ENCODE measurements around the gene SMCHD1. TPM values are rescaled to one million over a fixed set of nuclear protein-coding genes. Genes with fewer than 3 reads are reported as not detected.
"Not testable (repeated sequence)": the region's sequence is repeated elsewhere in the genome, so short reads cannot be mapped to it uniquely, and the experiment has no call there.

The SMCHD1 gene
- total RNA-seq, 1 donor from 2014 or later = 98.6 TPM

- Mint-ChIP-seq H3K4me1 (ENCODE audit: low read depth) (peaks cover 63% of the 10 kb centered on the region), H3K36me3 (ENCODE audit: low read depth) (peaks cover 48% of the 10 kb centered on the region)
- DNase-seq (ENCODE audit: low spot score); H3K27me3 Mint-ChIP-seq (ENCODE audit: insufficient read depth); H3K4me3 Mint-ChIP-seq; H3K27ac Mint-ChIP-seq; intact Hi-C loops (cut with micrococcal nuclease); H3K9me3 Mint-ChIP-seq: not testable (repeated sequence)
Measured at GRCh38 chr18:2662288-2662687, 6.8 kb downstream of the SMCHD1 start.

GRCh38 chr18:2662990-2663389, 7.5 kb downstream of the SMCHD1 start:
- Mint-ChIP-seq H3K27me3 (ENCODE audit: insufficient read depth) (no peaks in the 10 kb centered on the region), H3K4me3 (no peak overlapping the region), H3K27ac (peak overlapping the region; percentile 66), H3K4me1 (ENCODE audit: low read depth) (peaks cover 61% of the 10 kb centered on the region), H3K36me3 (ENCODE audit: low read depth) (peaks cover 45% of the 10 kb centered on the region), H3K9me3 (no peaks in the 10 kb centered on the region)
- no peak for DNase-seq (ENCODE audit: low spot score)
- intact Hi-C loops (cut with micrococcal nuclease) = no loop called here

GRCh38 chr18:2672410-2672809, 16.9 kb downstream of the SMCHD1 start:
- no peaks in the 10 kb centered on the region for H3K9me3 Mint-ChIP-seq
- no peaks in the 10 kb centered on the region for H3K27me3 Mint-ChIP-seq (ENCODE audit: insufficient read depth)
- peaks cover 48% of the 10 kb centered on the region for H3K4me1 Mint-ChIP-seq (ENCODE audit: low read depth)
- DNase-seq (ENCODE audit: low spot score) = no peak
- H3K27ac Mint-ChIP-seq = no peak overlapping the region
- H3K36me3 Mint-ChIP-seq (ENCODE audit: low read depth) = peaks cover 61% of the 10 kb centered on the region
- intact Hi-C loops (cut with micrococcal nuclease) = no loop called here
- no peak overlapping the region for H3K4me3 Mint-ChIP-seq

DNA sequence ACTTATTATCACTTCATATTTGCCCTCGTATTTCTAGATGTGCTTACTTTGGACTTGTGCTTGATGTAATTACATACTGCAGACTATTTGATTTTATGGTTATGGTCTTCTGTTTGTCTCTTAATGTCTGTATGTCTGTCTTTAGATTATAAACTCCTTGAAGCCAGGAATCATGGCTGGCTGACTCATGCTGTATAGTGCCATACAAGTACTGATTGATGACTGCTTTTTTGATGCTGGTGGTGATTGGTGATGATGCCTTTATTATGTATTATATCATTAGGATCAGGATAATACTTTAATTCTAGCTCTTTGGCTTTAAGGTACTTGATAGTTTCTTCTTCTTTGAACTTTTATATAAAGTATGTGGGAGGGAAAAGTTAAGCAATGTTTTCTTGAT, 17.3 kb downstream of the SMCHD1 start:
- Mint-ChIP-seq H3K4me1 (ENCODE audit: low read depth) (peaks cover 50% of the 10 kb centered on the region), H3K36me3 (ENCODE audit: low read depth) (peaks cover 65% of the 10 kb centered on the region), H3K27ac (no peak overlapping the region), H3K4me3 (no peak overlapping the region), H3K9me3 (no peaks in the 10 kb centered on the region), H3K27me3 (ENCODE audit: insufficient read depth) (no peaks in the 10 kb centered on the region)
- DNase-seq (ENCODE audit: low spot score) = no peak
- intact Hi-C loops (cut with micrococcal nuclease) = no loop called here

DNA sequence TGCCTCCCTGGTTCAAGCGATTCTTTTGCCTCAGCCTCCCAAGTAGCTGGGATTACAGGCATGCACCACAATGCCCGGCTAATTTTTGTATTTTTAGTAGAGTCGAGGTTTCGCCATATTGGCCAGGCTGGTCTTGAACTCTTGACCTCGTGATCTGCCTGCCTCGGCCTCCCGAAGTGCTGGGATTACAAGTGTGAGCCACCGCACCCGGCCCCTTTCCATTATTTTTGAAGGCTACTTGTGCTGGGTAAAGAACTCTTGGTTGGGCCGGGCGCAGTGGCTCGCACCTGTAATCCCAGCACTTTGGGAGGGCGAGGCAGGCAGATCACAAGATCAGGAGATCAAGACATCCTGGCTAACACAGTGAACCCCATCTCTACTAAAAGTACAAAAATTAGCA, 23.4 kb downstream of the SMCHD1 start:
- H3K27me3 Mint-ChIP-seq (ENCODE audit: insufficient read depth); H3K4me3 Mint-ChIP-seq; DNase-seq (ENCODE audit: low spot score); intact Hi-C loops (cut with micrococcal nuclease); H3K9me3 Mint-ChIP-seq: not testable (repeated sequence)
- Mint-ChIP-seq H3K27ac (peak overlapping the region; percentile 20), H3K4me1 (ENCODE audit: low read depth) (peaks cover 64% of the 10 kb centered on the region), H3K36me3 (ENCODE audit: low read depth) (peaks cover 41% of the 10 kb centered on the region)

- H3K4me3 Mint-ChIP-seq = no peak overlapping the region
- peak overlapping the region; percentile 55 for H3K27ac Mint-ChIP-seq
- no peaks in the 10 kb centered on the region for H3K27me3 Mint-ChIP-seq (ENCODE audit: insufficient read depth)
- intact Hi-C loops (cut with micrococcal nuclease) = no loop called here
- H3K4me1 Mint-ChIP-seq (ENCODE audit: low read depth) = peaks cover 54% of the 10 kb centered on the region
- DNase-seq (ENCODE audit: low spot score) = no peak
- H3K9me3 Mint-ChIP-seq = no peaks in the 10 kb centered on the region
- H3K36me3 Mint-ChIP-seq (ENCODE audit: low read depth) = peaks cover 45% of the 10 kb centered on the region
Measured at GRCh38 chr18:2680216-2680792, 24.8 kb downstream of the SMCHD1 start.

DNA sequence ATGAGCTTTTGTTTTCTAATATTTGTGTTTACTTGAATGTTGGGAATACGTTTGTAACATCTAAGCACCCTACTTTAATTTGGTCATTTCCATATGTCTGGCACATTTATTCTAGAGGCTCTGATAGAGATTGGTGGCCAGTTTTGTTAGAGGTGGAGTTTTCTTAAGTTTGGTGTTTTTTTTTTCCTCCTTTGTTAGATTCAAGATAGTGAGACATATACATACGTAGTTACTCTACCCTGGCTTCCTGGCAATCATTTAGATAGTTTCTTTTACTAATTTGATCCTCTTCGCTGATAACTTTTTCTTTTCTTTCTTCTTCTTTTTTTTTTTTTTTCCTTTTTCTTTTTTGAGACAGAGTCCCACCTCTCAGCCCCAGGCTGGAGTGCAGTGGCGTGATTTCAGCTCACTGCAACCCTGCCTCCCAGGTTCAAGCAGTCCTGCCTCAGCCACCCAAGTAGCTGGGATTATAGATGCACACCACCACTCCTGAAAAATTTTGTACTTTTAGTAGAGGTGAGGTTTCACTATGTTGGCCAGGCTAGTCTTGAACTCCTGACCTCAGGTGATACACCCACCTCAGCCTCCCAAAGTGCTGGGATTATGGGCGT, 26.6 kb downstream of the SMCHD1 start:
- H3K27me3 Mint-ChIP-seq (ENCODE audit: insufficient read depth) = no peaks in the 10 kb centered on the region
- peaks cover 55% of the 10 kb centered on the region for H3K36me3 Mint-ChIP-seq (ENCODE audit: low read depth)
- H3K4me3 Mint-ChIP-seq = no peak overlapping the region
- H3K9me3 Mint-ChIP-seq = peaks cover 17% of the 10 kb centered on the region
- H3K27ac Mint-ChIP-seq = peak overlapping the region; percentile 72
- intact Hi-C loops (cut with micrococcal nuclease) = loop anchor here (1.0 to 2.0 kb wide), 2 partner anchors 27 to 44 kb away; partner anchors contain the start of gene SMCHD1
- H3K4me1 Mint-ChIP-seq (ENCODE audit: low read depth) = peaks cover 61% of the 10 kb centered on the region
- DNase-seq (ENCODE audit: low spot score) = no peak

- no peak for DNase-seq (ENCODE audit: low spot score)
- Mint-ChIP-seq H3K4me1 (ENCODE audit: low read depth) (peaks cover 66% of the 10 kb centered on the region), H3K9me3 (peaks cover 23% of the 10 kb centered on the region), H3K27ac (peak overlapping the region; percentile 92), H3K27me3 (ENCODE audit: insufficient read depth) (no peaks in the 10 kb centered on the region), H3K4me3 (peak overlapping the region; percentile 51), H3K36me3 (ENCODE audit: low read depth) (peaks cover 58% of the 10 kb centered on the region)
- intact Hi-C loops (cut with micrococcal nuclease) = loop anchor here (2.0 kb wide), 1 partner anchor 28 kb away; the partner anchor contains the start of gene SMCHD1
Measured at GRCh38 chr18:2683055-2683454, 27.5 kb downstream of the SMCHD1 start.

- peaks cover 23% of the 10 kb centered on the region for H3K9me3 Mint-ChIP-seq
- peak overlapping the region; percentile 81 for H3K27ac Mint-ChIP-seq
- no peaks in the 10 kb centered on the region for H3K27me3 Mint-ChIP-seq (ENCODE audit: insufficient read depth)
- no peak overlapping the region for H3K4me3 Mint-ChIP-seq
- intact Hi-C loops (cut with micrococcal nuclease) = loop anchor here (5.0 kb wide), 1 partner anchor 81 kb away; no protein-coding TSS in a partner anchor
- peaks cover 62% of the 10 kb centered on the region for H3K4me1 Mint-ChIP-seq (ENCODE audit: low read depth)
- peaks cover 57% of the 10 kb centered on the region for H3K36me3 Mint-ChIP-seq (ENCODE audit: low read depth)
- DNase-seq (ENCODE audit: low spot score) = no peak
Measured at GRCh38 chr18:2686349-2686968, 30.9 kb downstream of the SMCHD1 start.

DNA sequence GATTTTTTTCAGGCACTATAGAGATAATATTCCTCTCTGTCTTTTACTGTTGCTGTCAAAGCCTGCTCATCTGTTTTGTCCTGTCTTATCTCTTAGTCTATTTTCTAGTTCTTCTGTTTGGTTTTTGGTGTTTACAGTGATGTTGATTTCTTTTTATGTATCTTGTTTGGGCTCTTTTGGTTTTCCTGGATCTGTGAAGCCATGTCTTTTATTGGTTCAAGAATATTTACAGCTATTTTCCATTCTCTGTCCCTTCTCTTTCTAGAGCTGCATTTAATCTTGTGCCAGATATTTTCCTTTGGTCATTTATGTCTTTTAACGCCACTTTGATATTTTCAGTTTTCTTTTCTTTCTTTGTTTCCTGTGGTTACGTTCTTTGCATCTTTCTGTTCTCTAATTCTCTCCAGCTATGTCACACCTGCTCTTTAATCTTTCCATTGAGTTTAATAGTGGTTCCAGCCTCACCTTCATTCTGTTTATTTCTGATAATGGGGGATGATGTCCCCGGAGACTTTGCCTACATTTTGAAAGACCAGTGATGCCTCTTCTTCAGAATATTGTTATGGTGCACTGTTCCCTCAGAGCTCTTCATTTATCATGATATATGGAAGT, 32.0 kb downstream of the SMCHD1 start:
- Mint-ChIP-seq H3K4me1 (ENCODE audit: low read depth) (peaks cover 64% of the 10 kb centered on the region), H3K27ac (peak overlapping the region; percentile 92), H3K9me3 (peaks cover 23% of the 10 kb centered on the region), H3K36me3 (ENCODE audit: low read depth) (peaks cover 61% of the 10 kb centered on the region), H3K27me3 (ENCODE audit: insufficient read depth) (no peaks in the 10 kb centered on the region), H3K4me3 (peak overlapping the region; percentile 11)
- intact Hi-C loops (cut with micrococcal nuclease) = loop anchor here (5.0 kb wide), 1 partner anchor 80 kb away; no protein-coding TSS in a partner anchor
- no peak for DNase-seq (ENCODE audit: low spot score)

- DNase-seq (ENCODE audit: low spot score) = no peak
- Mint-ChIP-seq H3K4me1 (ENCODE audit: low read depth) (peaks cover 35% of the 10 kb centered on the region), H3K9me3 (peaks cover 3% of the 10 kb centered on the region), H3K27ac (no peak overlapping the region), H3K27me3 (ENCODE audit: insufficient read depth) (no peaks in the 10 kb centered on the region), H3K36me3 (ENCODE audit: low read depth) (peaks cover 49% of the 10 kb centered on the region), H3K4me3 (no peak overlapping the region)
- intact Hi-C loops (cut with micrococcal nuclease) = loop anchor here (5.0 kb wide), 1 partner anchor 35 kb away; no protein-coding TSS in a partner anchor
Measured at GRCh38 chr18:2692508-2692907, 37.0 kb downstream of the SMCHD1 start.

- Mint-ChIP-seq H3K27me3 (ENCODE audit: insufficient read depth) (no peaks in the 10 kb centered on the region), H3K27ac (peak overlapping the region; percentile 31), H3K9me3 (no peaks in the 10 kb centered on the region), H3K4me3 (no peak overlapping the region), H3K4me1 (ENCODE audit: low read depth) (peaks cover 20% of the 10 kb centered on the region), H3K36me3 (ENCODE audit: low read depth) (peaks cover 51% of the 10 kb centered on the region)
- DNase-seq (ENCODE audit: low spot score) = no peak
- intact Hi-C loops (cut with micrococcal nuclease) = loop anchor here (2.0 kb wide), 1 partner anchor 18 kb away; no protein-coding TSS in a partner anchor
Measured at GRCh38 chr18:2697184-2697583, 41.7 kb downstream of the SMCHD1 start.

DNA sequence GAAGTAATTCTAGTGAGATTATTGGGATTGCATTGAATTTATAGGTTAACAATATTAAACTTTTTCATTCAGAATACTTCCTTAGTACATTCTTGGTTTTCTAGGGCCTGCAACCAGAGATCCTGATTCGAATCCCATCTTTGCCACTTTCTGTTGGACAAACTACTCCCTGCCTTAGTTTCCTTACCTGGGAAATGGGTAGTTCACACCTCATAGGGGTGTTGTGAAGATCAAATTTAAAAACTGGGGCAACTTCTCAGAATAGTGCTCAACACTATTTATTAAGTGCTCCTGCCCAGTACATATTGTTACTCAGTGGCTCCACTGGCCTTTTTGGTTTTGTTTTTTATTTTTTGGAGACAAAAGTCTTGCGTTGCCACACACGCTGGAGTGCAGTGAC, 43.5 kb downstream of the SMCHD1 start:
- peaks cover 52% of the 10 kb centered on the region for H3K36me3 Mint-ChIP-seq (ENCODE audit: low read depth)
- H3K4me3 Mint-ChIP-seq = no peak overlapping the region
- no peak overlapping the region for H3K27ac Mint-ChIP-seq
- no peaks in the 10 kb centered on the region for H3K27me3 Mint-ChIP-seq (ENCODE audit: insufficient read depth)
- peaks cover 20% of the 10 kb centered on the region for H3K4me1 Mint-ChIP-seq (ENCODE audit: low read depth)
- no peak for DNase-seq (ENCODE audit: low spot score)
- H3K9me3 Mint-ChIP-seq = no peaks in the 10 kb centered on the region
- intact Hi-C loops (cut with micrococcal nuclease) = no loop called here

Measured in activated T-helper 1 cell treated with anti-CD3 and anti-CD28 coated beads, Interleukin-12 subunit alpha, Interleukin-12 subunit beta, Interleukin-2, Interleukin-4 antibody, amounts not matched to agents 30 ng/mL and 10 ng/mL and 1 ng/mL, durations not matched to agents 14 hours and 24 hours and 36 hours (primary cell).